MCF 10A (cell line): ENCODE results near the gene CIAO2B. TPM values are rescaled to one million over a fixed set of nuclear protein-coding genes. Genes with fewer than 3 reads are reported as not detected.
A peak's percentile ranks its signal among the peaks of the same experiment; 100 is the strongest.

Experiments used
- BruUV-seq: library from RNA; stranded (reverse); fragments of 400-500 nt; replicated peaks from 2 replicates; lab custom pipeline; 2021; lab: Mats Ljungman, UMichigan
- CTCF ChIA-PET: fragments of 300-600 bp; sonication (Branson Sonifier 250); formaldehyde crosslinking; extraction: SDS; loops from one replicate; lab custom pipeline; 2021; ENCODE audit warnings: antibody characterized with exemption, inconsistent platforms; lab: Yijun Ruan, JAX
- POLR2A ChIA-PET: fragments of 300-600, 350-650 bp; sonication (Branson Sonifier 250); formaldehyde crosslinking; extraction: SDS; loops from one replicate; lab custom pipeline; 2020; ENCODE audit warnings: antibody characterized with exemption, inconsistent platforms; lab: Yijun Ruan, JAX
- DNase-seq: peaks from one replicate; pipeline ENCODE4 v3.0.0-alpha.2; 2018; ENCODE audit not compliant: unreplicated experiment
- H3K27ac Mint-ChIP-seq: one replicate; pipeline ENCODE4 v1.8.0; 2022; ENCODE audit warnings: mild to moderate bottlenecking, low read depth, mixed read lengths; ENCODE audit not compliant: unreplicated experiment
- H3K27me3 Mint-ChIP-seq: one replicate; pipeline ENCODE4 v1.8.0; 2022; ENCODE audit warnings: mixed read lengths; ENCODE audit not compliant: insufficient read depth, unreplicated experiment
- H3K36me3 Mint-ChIP-seq: one replicate; pipeline ENCODE4 v1.8.0; 2022; ENCODE audit warnings: mild to moderate bottlenecking, moderate library complexity, mixed read lengths; ENCODE audit not compliant: insufficient read depth, unreplicated experiment
- H3K4me1 Mint-ChIP-seq: one replicate; pipeline ENCODE4 v1.8.0; 2022; ENCODE audit warnings: mixed read lengths; ENCODE audit not compliant: insufficient read depth, unreplicated experiment
- H3K4me3 Mint-ChIP-seq: one replicate; pipeline ENCODE4 v1.8.0; 2022; ENCODE audit warnings: mild to moderate bottlenecking, moderate library complexity, mixed read lengths; ENCODE audit not compliant: unreplicated experiment
- H3K9me3 Mint-ChIP-seq: one replicate; pipeline ENCODE4 v1.8.0; 2022; ENCODE audit warnings: mixed read lengths; ENCODE audit not compliant: unreplicated experiment
- intact Hi-C: fragments of 100-400 bp; cut with micrococcal nuclease; formaldehyde crosslinking; loops from 2 replicates; pipeline ENCODE4 v1.14.1; 2022
- total RNA-seq: library from RNA; stranded (reverse); gene quantifications from 2 replicates; pipeline ENCODE4 v1.2.3, GENCODE V29; 2022
- TF ChIP-seq, protein P1 (sequence below): fragments of 200-600 bp; IDR thresholded peaks from one replicate; pipeline ENCODE4 v1.8.0; 2022; ENCODE audit warnings: antibody characterized with exemption, mild to moderate bottlenecking; ENCODE audit not compliant: unreplicated experiment

The CIAO2B gene
- total RNA-seq, 1 experiment from 2014 or later, result 133 TPM

GRCh38 chr16:66894055-66894454 is 40.1 kb downstream of the CIAO2B start:
- CTCF ChIA-PET, result interaction anchor here (0.6 to 7.1 kb wide), 20 partner anchors 8 to 206 kb away, joined by 3 to 66 read pairs (median 6); partner anchors contain the start of genes CDH16, CIAO2B, PDP2 and RRAD
- Mint-ChIP-seq H3K4me3 (no peak overlapping the region), H3K4me1 (peaks cover 22% of the 10 kb centered on the region), H3K27me3 (no peaks in the 10 kb centered on the region), H3K27ac (no peak overlapping the region), H3K9me3 (no peaks in the 10 kb centered on the region), H3K36me3 (peaks cover 14% of the 10 kb centered on the region)
- intact Hi-C loops, result loop anchor here (2.0 kb wide), 1 partner anchor 61 kb away; no protein-coding TSS in a partner anchor
- TF ChIP-seq, protein P1, sequence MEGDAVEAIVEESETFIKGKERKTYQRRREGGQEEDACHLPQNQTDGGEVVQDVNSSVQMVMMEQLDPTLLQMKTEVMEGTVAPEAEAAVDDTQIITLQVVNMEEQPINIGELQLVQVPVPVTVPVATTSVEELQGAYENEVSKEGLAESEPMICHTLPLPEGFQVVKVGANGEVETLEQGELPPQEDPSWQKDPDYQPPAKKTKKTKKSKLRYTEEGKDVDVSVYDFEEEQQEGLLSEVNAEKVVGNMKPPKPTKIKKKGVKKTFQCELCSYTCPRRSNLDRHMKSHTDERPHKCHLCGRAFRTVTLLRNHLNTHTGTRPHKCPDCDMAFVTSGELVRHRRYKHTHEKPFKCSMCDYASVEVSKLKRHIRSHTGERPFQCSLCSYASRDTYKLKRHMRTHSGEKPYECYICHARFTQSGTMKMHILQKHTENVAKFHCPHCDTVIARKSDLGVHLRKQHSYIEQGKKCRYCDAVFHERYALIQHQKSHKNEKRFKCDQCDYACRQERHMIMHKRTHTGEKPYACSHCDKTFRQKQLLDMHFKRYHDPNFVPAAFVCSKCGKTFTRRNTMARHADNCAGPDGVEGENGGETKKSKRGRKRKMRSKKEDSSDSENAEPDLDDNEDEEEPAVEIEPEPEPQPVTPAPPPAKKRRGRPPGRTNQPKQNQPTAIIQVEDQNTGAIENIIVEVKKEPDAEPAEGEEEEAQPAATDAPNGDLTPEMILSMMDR, result no peak
- no TSS peak for BruUV-seq
- no peak for DNase-seq
- POLR2A ChIA-PET, result interaction anchor here (0.6 to 4.7 kb wide), 6 partner anchors 13 to 799 kb away, joined by 3 to 16 read pairs (median 12); partner anchors contain the start of gene PDP2

DNA sequence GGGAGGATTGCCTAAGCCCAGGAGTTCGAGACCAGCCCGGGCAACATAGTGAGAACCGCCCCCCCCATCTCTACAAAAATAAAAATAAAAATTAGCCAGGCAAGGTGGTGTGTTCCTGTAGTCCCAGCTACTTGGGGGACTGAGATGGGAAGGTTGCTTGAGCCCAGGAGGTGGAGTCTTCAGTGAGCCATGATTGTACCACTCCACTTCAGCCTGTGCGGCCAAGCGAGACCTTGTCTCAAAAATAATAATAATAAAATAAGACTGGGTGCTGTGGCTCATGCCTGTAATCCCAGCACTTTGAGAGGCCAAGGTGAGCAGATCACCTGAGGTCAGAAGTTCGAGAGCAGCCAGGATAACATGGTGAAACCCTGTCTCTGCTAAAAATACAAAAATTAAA is 42.4 kb downstream of the CIAO2B start:
- DNase-seq, result no peak
- Mint-ChIP-seq H3K4me3 (no peak overlapping the region), H3K9me3 (no peaks in the 10 kb centered on the region), H3K27me3 (no peaks in the 10 kb centered on the region), H3K27ac (no peak overlapping the region), H3K4me1 (peaks cover 15% of the 10 kb centered on the region), H3K36me3 (peaks cover 35% of the 10 kb centered on the region)
- intact Hi-C loops, result no loop called here
- BruUV-seq, result no TSS peak
- TF ChIP-seq, protein P1, result no peak
- POLR2A ChIA-PET, result interaction anchor here (5.2 kb wide), 1 partner anchor 10 kb away, joined by 25 read pairs; the partner anchor contains the start of gene PDP2
- CTCF ChIA-PET, result interaction anchor here (0.6 to 7.1 kb wide), 13 partner anchors 10 to 775 kb away, joined by 3 to 66 read pairs (median 4); partner anchors contain the start of genes CIAO2B and RRAD

- Mint-ChIP-seq H3K4me3 (no peak overlapping the region), H3K27me3 (no peaks in the 10 kb centered on the region), H3K36me3 (peaks cover 39% of the 10 kb centered on the region), H3K27ac (peak overlapping the region; percentile 23), H3K4me1 (peaks cover 15% of the 10 kb centered on the region), H3K9me3 (no peaks in the 10 kb centered on the region)
- TF ChIP-seq, protein P1, result no peak
- ChIA-PET CTCF (interaction anchor here (0.7 to 2.4 kb wide), 6 partner anchors 15 to 212 kb away, joined by 3 to 8 read pairs (median 4); partner anchors contain the start of gene NAE1), POLR2A (interaction anchor here (5.2 kb wide), 1 partner anchor 10 kb away, joined by 25 read pairs; the partner anchor contains the start of gene PDP2)
- no peak for DNase-seq
- intact Hi-C loops, result no loop called here
- BruUV-seq, result no TSS peak
These were observed 42.8 kb downstream of the CIAO2B start for GRCh38 chr16:66891360-66891759.

- intact Hi-C loops, result no loop called here
- no TSS peak for BruUV-seq
- POLR2A ChIA-PET, result interaction anchor here (0.7 to 5.2 kb wide), 4 partner anchors 9 to 270 kb away, joined by 3 to 25 read pairs (median 3); partner anchors contain the start of gene PDP2
- CTCF ChIA-PET, result interaction anchor here (0.5 to 2.4 kb wide), 8 partner anchors 11 to 574 kb away, joined by 3 to 8 read pairs (median 4); partner anchors contain the start of genes NAE1 and PDP2
- H3K36me3 Mint-ChIP-seq, result peaks cover 41% of the 10 kb centered on the region
- H3K4me3 Mint-ChIP-seq, result no peak overlapping the region
- TF ChIP-seq, protein P1, result no peak
- no peaks in the 10 kb centered on the region for H3K27me3 Mint-ChIP-seq
- no peaks in the 10 kb centered on the region for H3K9me3 Mint-ChIP-seq
- peaks cover 13% of the 10 kb centered on the region for H3K4me1 Mint-ChIP-seq
- DNase-seq, result no peak
- peak overlapping the region; percentile 23 for H3K27ac Mint-ChIP-seq
These were observed 43.4 kb downstream of the CIAO2B start for GRCh38 chr16:66890799-66891198.
